ENCODE data around the gene RYR2. TPM values are rescaled to one million over a fixed set of nuclear protein-coding genes. Genes with fewer than 3 reads are reported as not detected.

Gene RYR2
- polyA plus RNA-seq, 2 of the 4 experiments (the other 2 are of a cell fraction): 0.06 TPM; not detected in 1

GRCh38 chr1:237527761-237528160 lies 485.8 kb downstream of the RYR2 start:
- CTCF ChIA-PET: no interaction called here
- H3K9me3 ChIP-seq: no peaks in the 10 kb centered on the region
- no peak overlapping the region for H3K4me3 ChIP-seq
- ATAC-seq (no peak), FAIRE-seq (no peak), DNase-seq (ENCODE audit: low read depth in 1 of 2, low spot score in 1 of 2) (no peak)
- no peak overlapping the region for H3K27ac ChIP-seq
- WGBS (ENCODE audit: missing lambda C conversion rate): 17% methylated on average over 4 of the region's 4 CpGs
- POLR2A ChIA-PET: no interaction called here
- H3K4me2 ChIP-seq: no peak overlapping the region
- H3K4me1 ChIP-seq: no peaks in the 10 kb centered on the region
- no peak for TF ChIP-seq HEYL (CRISPR knock-in tag; IDR thresholded peaks at IDR 0.05)
- no peak for TF ChIP-seq MAZ (IDR thresholded peaks at IDR 0.05; ENCODE audit: borderline replicate concordance, low read depth, low read length)
- no peak for TF ChIP-seq CBX2 (IDR thresholded peaks at IDR 0.05; ENCODE audit: borderline replicate concordance, low read depth)
- TF ChIP-seq NFE2L2 (conservative IDR thresholded peaks at IDR 0.05; ENCODE audit: low read length): no peak
- no peak for TF ChIP-seq EHMT2 (IDR thresholded peaks at IDR 0.05; ENCODE audit: low read depth)

- FAIRE-seq (no peak), ATAC-seq (no peak), DNase-seq (ENCODE audit: low read depth in 1 of 2, low spot score in 1 of 2) (no peak)
- ChIA-PET CTCF (no interaction called here), POLR2A (no interaction called here)
- no peaks in the 10 kb centered on the region for H3K4me1 ChIP-seq
- no peak overlapping the region for H3K4me3 ChIP-seq
- no peak overlapping the region for H3K4me2 ChIP-seq
- WGBS (ENCODE audit: missing lambda C conversion rate): 17% methylated on average over 2 of the region's 2 CpGs
- TF ChIP-seq CBX8 (IDR thresholded peaks at IDR 0.05) (no peak), HDAC2 (IDR thresholded peaks at IDR 0.05) (no peak), BHLHE40 (IDR thresholded peaks at IDR 0.05; ENCODE audit: low read depth, low read length) (no peak), RNF2 (IDR thresholded peaks at IDR 0.05; ENCODE audit: borderline replicate concordance, low read depth) (no peak), POLR2AphosphoS2 (conservative IDR thresholded peaks at IDR 0.05; ENCODE audit: low read length) (no peak), E2F6 (IDR thresholded peaks at IDR 0.05; ENCODE audit: borderline replicate concordance, low read depth) (no peak), ATOH8 (CRISPR knock-in tag; IDR thresholded peaks at IDR 0.05; ENCODE audit: low read depth) (no peak), CBX2 (IDR thresholded peaks at IDR 0.05; ENCODE audit: borderline replicate concordance, low read depth) (no peak), MAFK (IDR thresholded peaks at IDR 0.05; ENCODE audit: partially characterized antibody) (no peak), ZSCAN20 (CRISPR knock-in tag; IDR thresholded peaks at IDR 0.05) (no peak), EP300 (IDR thresholded peaks at IDR 0.05) (no peak)
- no peak overlapping the region for H3K27ac ChIP-seq
- no peaks in the 10 kb centered on the region for H3K9me3 ChIP-seq
Measured at GRCh38 chr1:237528545-237528944, 486.6 kb downstream of the RYR2 start.

- WGBS (ENCODE audit: missing lambda C conversion rate): 20% methylated on average over 2 of the region's 2 CpGs
- no peak overlapping the region for H3K4me2 ChIP-seq
- no peak overlapping the region for H3K4me3 ChIP-seq
- FAIRE-seq (no peak), ATAC-seq (no peak), DNase-seq (ENCODE audit: low read depth in 1 of 2, low spot score in 1 of 2) (no peak)
- POLR2A ChIA-PET: no interaction called here
- TF ChIP-seq ESRRA (IDR thresholded peaks at IDR 0.05; ENCODE audit: borderline replicate concordance, low read length): no peak
- TF ChIP-seq RARB (CRISPR knock-in tag; IDR thresholded peaks at IDR 0.05): no peak
- no peak for TF ChIP-seq CHD4 (IDR thresholded peaks at IDR 0.05; ENCODE audit: borderline replicate concordance)
- no peak for TF ChIP-seq TFCP2L1 (CRISPR knock-in tag; IDR thresholded peaks at IDR 0.05)
- TF ChIP-seq BCL3 (IDR thresholded peaks at IDR 0.05): no peak
- TF ChIP-seq CHD2 (IDR thresholded peaks at IDR 0.05; ENCODE audit: low read length, partially characterized antibody): no peak
- no peaks in the 10 kb centered on the region for H3K9me3 ChIP-seq
- no peaks in the 10 kb centered on the region for H3K4me1 ChIP-seq
- CTCF ChIA-PET: no interaction called here
- no peak overlapping the region for H3K27ac ChIP-seq
Measured at GRCh38 chr1:237539055-237539454, 497.1 kb downstream of the RYR2 start.

Data from A549 (cell line).